Frontal cortex (tissue), 4 donors: Measurements from ENCODE around the gene CEP164. TPM values are rescaled to one million over a fixed set of nuclear protein-coding genes. Genes with fewer than 3 reads are reported as not detected.

Source experiments
- DNase-seq, 2 donors: peaks; one replicate each; pipeline ENCODE4 v3.0.0; 2012; ENCODE audit warnings: low spot score in 2 of 2
- FAIRE-seq: peaks from 2 replicates; lab custom pipeline; 2012; peaks lifted over from hg19 to GRCh38; lab: Jason Lieb, UNC
- total RNA-seq: library from RNA; depleted of rRNA; stranded (reverse); fragments of >200 nt; gene quantifications from one replicate; pipeline ENCODE4 v1.2.3, GENCODE V29; 2014
- donor health status: control.
- donor health status: control.
- donor health status: control.

Gene CEP164
- total RNA-seq, 1 donor from 2014 or later = 15.1 TPM

DNA sequence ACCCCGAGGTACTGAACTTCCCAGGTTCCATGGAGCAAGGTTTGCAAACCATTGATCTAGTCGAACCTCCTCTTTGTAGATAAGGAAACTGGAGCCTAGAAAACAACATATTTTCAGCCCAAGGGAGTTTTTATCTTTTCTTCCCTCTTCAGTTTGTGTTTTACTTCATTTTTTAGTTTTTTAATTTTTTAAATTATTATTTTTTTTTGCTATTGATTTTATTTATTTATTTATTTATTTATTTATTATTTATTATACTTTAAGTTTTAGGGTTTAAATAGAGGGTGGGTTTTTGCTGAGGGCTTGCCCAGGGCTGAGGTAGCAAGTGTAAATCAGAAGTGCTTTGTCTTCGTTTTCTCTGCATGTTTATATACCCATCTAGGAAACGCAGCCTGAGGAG is 26.9 kb downstream of the CEP164 start:
- FAIRE-seq (peak; percentile 63), DNase-seq (no peak)

DNA sequence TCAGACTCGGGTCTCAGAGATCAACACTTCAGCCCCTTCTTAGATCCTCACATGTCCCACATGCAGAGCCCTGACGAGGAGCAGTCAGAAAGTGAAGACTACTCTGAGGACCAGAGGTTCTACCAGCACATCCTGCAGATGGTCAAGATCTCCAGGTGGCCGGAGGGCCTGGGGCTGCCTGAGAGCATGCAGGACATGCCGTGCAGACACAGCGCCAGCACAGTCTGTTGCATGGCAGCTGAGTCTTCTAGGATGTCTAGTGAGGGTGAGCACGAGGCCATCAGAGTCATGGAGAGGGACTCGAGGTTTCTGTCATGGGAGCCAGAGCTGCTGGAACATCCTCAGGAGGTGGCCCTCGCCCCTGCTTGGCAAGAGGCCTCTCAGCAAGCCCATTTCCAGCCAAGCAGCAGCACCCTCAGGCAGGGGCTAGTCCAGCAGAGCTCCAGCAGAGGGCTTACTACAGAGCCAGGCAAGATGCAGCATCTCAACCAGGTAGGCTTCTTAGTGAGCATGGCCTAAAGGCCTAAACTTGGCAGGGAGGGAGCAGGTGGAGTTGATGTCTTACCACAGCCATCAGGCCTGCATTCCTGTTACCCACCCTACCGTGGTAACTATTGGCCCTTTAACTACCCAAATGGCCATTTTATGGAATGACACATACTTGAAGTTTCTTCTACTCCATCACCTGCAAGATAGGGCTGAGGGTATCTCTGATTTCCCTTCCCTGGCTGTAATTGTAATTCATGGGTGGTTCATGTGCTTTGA is 28.7 kb downstream of the CEP164 start:
- FAIRE-seq = no peak
- no peak for DNase-seq

DNA sequence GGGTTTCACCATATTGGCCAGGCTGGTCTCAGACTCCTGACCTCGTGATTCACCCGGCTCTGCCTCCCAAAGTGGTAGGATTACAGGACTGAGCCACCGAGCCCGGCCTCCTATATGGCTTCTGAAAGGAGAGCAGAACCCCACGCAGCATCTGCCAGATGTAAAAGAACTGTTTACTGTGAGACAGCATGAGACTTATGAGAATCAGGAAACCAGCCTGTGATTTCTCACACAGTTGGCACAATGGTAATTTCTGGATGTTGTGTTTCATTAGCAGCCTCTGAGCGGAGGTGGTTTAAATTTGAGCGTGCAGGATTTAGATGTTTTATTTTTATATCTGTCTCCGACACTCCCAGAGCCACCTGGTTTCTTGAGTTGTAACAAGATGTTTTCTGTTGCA is 33.8 kb downstream of the CEP164 start:
- DNase-seq (no peak), FAIRE-seq (no peak)

DNA sequence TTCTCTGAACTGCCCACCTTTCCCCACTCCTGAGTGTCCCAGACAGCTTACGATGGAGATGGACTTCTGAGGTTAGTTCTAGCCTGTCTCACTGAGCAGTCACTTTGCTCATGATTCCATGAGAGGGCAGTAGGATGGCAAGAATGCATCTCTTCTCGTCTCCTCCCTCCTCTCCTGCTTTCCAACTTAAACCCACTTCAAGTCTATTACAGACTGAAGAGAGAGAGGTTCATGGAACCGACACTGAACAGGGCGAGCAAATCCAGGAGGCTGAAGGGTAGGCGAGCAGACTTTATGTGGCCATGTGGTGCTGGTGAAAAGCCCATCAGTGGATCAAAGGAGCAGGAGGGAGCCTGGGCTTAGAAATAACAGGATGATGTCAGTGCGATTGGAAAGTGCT is 38.6 kb downstream of the CEP164 start:
- DNase-seq (no peak), FAIRE-seq (no peak)

DNA sequence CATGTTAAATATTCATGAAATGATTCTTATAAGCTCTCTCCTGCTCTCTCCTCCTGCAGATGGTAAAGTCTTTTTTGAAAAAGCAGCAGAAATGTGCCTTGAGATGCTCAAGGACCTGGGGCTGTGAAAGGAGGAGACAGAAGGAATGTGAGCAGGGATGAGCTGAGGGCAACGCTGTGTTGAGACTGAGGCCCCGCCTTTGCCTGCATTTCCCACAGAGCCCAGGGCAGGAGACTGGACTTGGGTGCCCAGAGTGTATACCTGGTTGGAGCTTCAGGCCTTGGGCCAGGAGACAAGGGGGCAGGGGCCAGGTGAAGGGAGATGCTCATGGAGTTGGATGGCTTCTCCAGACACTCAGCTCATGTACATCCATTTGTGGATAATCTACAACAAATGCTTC is 39.2 kb downstream of the CEP164 start:
- DNase-seq (no peak), FAIRE-seq (no peak)

DNA sequence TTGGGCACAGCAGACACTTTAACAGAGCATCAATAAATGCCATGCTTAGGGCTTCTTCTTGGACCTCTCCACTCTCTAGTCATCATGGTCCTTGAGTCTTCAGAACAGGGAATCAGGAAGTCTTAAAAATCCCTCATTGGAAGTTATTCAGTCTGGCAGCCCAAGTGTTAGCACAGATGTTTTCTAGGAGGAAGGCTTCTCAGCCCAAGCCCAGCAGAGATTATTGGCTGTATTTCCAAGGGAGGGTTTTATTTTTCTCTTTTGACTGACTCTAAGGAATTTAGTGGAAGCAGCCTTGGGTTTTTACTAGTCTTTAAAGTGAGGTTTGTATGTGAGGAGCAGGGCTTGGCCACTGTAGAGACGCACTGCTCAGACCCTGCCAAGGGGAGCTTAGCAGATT is 41.9 kb downstream of the CEP164 start:
- FAIRE-seq (no peak), DNase-seq (no peak)

DNA sequence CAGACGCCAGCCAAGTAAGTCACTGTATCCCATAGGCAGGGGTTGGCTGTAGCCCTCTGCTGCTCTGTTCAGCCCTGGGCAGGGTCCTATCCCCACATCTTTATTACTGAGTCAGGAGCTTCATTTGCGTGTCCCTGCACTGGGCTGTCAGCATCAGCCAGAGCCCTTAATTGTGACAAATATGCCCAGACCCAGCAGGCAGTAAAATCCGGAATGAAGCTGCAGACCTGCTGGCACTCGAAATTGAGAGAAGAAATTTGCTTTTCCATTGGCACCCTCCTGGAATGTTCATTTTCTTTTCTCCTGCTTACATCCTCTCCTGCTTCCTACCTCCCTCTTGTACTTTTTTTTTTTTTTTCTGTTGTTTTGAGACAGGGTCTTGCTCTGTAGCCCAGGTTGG is 43.8 kb downstream of the CEP164 start:
- DNase-seq (no peak), FAIRE-seq (no peak)

DNA sequence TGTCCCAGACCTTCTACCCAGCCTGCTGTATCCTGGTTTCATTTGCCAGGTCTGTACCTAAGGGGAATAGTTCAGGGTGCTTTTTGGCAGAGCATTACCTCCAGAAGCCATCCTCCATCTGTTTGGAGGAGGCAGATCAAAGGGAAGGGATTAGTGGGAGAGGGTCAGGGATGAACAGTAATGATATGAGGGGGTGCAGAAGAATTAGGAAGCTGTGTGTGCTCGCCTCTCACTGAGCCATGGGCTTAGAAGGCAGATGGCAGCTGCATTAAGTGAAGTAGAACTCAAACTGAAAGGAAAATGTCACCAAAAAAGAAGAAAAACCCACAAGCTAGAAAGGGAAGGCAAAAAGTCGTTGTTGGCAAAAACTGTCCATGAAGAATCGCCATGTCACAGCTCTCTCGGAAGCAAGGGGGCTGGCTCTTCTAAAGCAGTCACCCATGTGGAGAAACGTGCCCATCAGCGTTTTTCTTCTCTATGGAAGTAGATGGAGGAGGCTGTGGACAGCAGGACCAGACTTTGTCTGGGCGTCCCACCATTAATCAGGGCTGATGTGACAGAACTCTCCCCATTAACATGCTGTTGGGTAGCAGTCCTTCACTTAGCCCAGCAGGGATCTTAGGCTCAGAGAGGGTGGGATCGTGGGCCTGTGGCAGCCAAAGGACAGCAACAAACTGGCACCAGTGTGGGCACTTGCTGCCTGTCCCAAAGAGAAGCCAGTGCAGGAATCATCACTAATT is 46.8 kb downstream of the CEP164 start:
- no peak for FAIRE-seq
- no peak for DNase-seq

DNA sequence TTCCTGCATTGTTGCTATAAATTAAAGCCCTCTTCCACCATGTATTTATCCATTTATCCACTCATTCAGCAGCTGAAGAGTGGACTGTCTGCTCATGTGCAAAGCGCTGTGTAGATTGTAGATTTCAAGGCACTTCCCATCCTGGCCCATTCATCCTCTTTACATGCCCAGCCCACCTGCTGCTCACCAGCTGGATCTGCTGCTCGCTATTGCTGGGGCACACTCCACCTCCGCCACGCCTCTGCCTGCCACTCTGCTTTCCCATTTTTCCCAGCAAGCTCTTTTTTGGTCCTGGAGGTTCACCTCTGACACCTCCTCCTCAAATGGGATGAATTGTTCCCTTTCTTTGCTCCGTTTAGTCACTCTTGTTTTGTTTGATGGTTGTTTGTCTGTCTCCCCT is 48.3 kb downstream of the CEP164 start:
- no peak for FAIRE-seq

DNA sequence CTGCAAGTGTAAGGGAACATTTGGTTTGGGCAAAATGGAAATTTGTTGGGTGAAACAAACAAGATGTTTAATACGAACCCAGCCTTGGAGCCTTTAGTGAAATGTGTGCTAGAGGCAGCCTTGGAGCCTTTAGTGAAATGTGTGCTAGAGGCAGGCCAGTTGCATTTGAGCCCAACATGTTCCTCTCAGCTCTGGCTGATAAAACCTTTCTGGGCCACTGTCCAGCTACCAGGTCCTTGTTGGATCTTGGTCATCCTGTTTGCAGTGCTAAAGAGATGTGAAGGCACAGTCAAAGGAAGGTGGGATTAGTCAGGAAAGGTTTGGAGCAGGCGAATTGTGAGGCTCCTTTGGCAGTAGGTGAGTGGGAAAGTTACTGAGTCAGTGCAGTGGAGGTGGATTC is 48.9 kb downstream of the CEP164 start:
- FAIRE-seq (no peak), DNase-seq (no peak)

More for the DNA sequence above, 48.3 kb downstream of the CEP164 start:
- DNase-seq = no peak

DNA sequence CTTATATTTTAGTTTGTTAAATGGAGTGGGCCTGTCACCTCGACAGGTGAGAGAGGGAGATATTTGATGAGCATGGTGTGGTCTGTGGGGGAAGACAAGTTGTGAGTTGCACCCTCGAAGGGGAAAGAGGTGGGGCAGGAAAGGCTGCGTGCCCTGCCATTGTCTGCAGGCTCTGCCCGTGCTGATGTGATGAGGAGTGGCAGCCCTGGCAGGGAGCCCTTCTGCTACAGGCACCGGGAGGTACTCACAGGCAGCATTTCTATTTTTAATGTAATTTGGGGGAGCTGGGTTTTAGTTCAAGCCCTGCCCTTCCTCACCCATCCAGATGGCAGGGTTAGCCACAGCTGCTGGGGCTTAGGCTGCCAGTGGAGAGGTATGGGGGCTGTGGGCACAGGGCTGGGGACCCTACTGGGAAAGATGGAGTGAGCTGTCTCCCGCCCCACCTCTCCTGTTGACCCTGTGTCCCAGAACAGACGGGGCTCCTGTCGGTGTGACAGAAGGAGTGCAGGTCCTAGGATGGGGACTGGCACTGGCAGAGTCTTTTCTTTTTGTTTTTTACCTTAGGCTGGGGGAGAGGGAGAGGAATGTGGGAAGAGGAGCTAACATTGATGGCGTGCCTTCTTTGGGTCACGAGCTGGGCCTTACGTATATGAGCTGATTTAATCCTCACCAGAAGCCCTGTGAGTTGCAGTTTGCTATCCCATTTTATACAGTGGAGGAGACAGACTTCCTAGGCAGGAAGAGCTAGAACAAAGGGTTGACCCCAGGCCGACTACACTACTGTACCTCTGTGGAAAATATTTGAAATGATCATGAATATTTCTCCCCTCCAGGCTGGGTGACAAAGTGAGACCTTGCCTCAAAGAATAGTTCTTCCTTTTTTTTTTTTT is 51.6 kb downstream of the CEP164 start:
- no peak for DNase-seq
- FAIRE-seq = no peak

DNA sequence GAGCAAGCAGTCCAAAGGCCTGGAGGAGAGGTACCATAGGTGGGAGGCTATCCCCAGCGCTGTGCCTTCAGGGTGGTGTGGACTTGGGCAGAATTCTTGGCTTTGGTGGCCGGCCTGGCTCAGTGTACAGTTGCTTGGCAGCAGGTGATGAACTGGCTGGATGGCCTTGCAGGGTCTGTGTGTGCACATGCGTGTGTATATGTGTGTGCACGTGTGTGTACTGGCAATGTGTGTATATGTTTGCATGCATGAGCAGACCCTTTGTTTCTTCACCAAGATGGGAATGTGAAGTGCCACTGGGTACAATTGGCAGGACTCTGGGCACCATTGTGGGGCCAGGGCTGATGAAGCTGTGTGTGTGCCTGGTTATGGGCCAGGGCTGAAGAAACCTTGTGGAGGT is 53.0 kb downstream of the CEP164 start:
- FAIRE-seq = no peak
- DNase-seq = no peak

DNA sequence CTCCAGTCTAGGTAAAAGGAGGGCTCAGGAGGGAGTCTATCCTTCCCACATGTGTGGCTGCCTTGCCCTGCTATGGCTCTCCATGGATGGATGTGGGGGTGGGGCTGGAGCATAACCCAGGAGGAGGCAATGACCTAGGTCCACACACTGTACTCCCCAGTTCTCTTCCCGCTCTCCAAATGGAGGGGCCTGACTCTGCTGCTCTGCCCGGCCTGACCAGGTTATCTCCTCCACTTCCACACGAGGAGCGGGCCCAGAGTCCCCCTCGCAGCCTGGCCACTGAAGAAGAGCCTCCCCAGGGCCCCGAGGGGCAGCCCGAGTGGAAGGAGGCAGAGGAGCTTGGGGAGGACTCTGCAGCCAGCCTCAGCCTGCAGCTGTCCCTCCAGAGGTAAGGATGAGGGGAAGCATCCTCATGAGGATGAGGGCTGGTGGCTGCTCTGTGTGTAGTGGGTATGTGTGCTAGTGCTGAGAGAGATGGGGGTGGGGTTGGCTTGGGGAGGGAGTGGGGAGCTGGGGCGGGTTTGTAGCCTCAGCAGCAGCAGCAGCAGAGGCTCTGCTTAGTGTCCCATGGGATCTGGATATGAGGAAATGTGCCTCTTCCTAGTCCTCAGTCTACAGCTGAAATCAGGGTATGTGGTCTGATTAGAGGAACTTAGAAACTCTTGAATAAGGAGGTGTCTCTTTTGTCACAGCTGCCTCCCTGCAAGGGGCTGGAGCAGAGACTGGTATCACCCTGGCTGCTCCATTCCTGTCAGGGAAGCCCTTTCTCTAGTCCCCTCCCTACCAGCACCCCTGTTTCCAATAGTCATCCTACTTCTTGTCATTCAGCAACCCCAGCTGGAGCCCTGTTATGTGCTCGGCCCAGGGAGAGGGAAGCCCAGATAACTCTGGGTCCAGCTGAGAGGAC is 54.1 kb downstream of the CEP164 start:
- DNase-seq = no peak
- no peak for FAIRE-seq

DNA sequence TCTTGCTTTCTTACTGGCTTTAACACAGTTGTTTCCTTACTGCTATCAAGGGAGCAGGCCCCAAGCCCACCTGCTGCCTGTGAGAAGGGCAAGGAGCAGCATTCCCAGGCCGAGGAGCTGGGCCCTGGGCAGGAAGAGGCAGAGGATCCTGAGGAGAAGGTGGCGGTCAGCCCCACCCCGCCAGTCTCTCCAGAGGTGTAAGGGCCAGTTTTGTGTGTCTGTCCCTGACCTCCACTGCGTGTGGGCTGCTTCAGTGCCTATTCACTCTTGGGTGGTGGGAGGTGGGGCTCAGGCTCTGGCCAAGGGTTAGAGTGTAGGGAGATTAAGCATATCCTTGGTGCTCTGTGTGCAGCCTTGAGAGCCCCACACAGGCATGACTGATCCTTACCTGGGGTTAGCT is 55.1 kb downstream of the CEP164 start:
- no peak for DNase-seq
- FAIRE-seq = no peak

DNA sequence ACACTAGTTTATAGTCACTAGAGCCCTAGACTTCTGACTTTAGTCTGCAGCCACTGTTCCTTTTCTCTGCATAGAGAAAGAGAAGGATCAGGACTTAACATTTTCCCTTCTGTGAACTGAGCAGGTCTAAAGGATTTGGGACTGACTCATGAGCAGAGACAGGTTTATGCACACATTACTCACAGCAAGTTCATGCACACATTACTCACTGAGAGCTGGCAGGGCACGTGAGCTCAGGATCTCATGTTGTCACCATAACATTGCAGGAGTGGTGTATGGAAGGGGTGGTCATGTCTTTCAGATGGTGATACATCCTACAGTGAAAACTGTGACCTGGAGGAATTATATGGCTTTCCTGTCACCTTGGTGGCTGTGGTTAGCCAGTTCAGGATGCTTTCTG is 56.4 kb downstream of the CEP164 start:
- no peak for DNase-seq

DNA sequence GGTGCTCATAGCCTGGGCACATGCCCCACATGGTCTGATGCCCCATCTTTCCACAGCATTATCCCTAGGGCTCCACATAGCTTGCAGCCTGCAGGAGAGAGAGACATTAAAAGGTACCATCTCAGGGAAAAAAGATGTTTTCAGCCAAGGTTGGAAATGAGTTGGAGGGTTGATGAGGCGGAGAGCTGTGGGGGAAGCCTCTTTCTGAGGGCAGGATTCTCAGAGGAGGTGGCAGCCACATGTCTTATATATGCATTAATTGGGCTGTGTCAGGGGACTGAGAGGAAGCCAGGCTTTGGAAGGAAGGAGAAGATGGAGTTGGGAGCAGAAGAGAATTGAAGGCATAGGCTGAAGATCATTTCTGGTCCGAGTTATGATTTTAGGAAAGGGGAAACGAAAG is 57.8 kb downstream of the CEP164 start:
- no peak for FAIRE-seq

More for the DNA sequence above, 56.4 kb downstream of the CEP164 start:
- FAIRE-seq = no peak

DNA sequence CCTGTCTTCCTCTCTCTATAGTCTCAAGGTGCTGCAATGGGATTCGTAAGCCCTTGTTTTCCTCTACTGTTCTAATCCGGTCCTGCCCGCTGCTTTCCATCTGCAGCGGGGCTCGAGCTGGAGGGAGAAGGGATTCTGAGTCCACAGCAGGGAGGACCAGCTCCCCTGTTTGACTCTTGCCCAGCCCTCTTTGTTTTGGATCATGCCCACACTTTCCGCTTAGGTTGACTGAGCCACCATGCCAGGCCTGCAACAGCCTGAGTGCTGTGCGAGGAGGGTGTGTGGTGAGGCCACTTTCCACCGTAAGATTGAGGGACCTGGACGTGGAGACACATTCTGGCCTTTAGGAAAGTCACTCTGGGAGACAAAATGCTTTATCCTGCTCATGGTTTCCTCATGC is 58.3 kb downstream of the CEP164 start:
- no peak for FAIRE-seq
- DNase-seq = no peak

More for the DNA sequence above, 57.8 kb downstream of the CEP164 start:
- no peak for DNase-seq

DNA sequence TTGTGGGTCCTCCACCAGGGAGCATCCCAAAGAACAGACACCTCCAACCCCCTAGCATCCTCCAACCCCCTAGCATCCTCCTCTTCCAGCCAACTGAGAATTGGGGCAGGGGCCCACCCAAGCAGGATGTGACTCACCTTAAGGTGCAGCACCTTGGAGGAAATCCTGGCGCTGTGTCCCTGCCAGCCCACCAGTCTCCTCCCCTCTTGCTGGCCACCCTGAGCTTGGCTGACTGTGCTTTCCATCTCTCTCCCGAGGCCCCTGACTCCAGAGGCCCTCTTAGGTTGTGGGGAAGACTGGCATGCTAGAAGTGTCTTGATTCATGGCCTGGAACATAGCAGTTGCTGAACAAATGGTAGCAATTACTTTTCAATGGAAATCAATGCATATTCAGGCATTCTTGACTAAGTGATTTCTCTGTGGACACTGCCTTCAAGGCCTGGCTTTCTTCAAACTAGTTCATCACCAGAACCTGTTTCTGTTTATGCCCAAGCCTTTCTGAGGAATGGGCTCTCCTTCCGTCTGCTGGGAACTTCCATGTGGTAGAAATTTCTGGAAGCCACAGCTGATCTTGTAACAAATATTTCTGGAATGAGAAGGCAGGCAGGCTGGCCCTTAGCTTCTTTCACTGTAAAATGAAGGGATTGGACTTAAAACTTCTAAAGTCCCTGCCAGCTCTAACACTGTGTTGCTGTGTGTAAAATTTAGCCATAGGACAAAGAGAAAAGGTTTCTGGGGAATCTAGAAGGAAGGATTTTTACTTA is 60.5 kb downstream of the CEP164 start:
- DNase-seq (no peak), FAIRE-seq (no peak)

DNA sequence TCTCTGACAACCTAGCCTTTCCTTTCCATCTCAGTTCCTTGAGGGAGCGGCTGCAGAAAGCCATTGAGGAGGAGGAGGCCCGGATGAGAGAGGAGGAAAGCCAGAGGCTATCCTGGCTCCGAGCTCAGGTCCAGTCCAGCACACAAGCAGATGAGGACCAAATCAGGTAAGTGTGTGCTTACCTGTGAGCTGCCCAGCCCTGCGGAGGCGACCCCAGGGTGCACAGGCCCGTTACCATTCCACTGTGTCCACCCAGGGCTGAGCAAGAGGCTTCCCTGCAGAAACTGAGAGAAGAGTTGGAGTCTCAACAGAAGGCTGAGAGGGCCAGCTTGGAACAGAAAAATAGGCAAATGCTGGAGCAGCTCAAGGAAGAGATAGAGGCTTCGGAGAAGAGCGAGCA is 63.1 kb downstream of the CEP164 start:
- FAIRE-seq (no peak), DNase-seq (no peak)
